DOHH2 (cell line): ENCODE data around the gene RASSF4.

Experiments used
- EZH2phosphoT487 ChIP-seq: fragments of 200-600 bp; sonication (generic); IDR thresholded peaks from 2 replicates; pipeline ENCODE4 v1.6.1; 2017; ENCODE audit warnings: borderline replicate concordance, mild to moderate bottlenecking, antibody characterized with exemption, low read length, moderate library complexity, mixed read lengths
- TF ChIP-seq, protein P1 (sequence below): fragments of 200-600 bp; sonication (generic); IDR thresholded peaks from one replicate; pipeline ENCODE4 v1.5.1; 2014; ENCODE audit warnings: antibody characterized with exemption, mild to moderate bottlenecking, low read depth, low read length; ENCODE audit not compliant: poor library complexity, severe bottlenecking

DNA sequence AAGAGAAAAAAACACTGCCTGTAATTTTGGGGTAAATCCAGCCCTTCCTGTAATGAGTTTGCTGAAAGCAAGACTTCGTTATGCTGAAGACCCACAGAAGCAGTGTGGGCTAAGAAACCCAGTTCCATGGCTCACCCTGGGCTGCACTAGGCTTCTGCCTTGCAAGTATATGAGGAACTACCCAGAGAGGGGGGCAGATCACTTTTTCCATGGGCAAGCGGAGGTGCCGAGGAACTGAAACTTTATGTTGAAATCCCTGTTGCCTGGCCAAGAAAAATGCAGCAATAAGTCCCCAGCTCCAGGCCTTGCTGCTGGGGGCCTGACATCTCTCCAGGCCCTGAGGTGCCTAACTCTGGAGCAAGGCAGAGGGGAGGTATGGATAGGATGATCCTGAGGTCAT lies 8.5 kb downstream of the RASSF4 start:
- TF ChIP-seq, protein P1, sequence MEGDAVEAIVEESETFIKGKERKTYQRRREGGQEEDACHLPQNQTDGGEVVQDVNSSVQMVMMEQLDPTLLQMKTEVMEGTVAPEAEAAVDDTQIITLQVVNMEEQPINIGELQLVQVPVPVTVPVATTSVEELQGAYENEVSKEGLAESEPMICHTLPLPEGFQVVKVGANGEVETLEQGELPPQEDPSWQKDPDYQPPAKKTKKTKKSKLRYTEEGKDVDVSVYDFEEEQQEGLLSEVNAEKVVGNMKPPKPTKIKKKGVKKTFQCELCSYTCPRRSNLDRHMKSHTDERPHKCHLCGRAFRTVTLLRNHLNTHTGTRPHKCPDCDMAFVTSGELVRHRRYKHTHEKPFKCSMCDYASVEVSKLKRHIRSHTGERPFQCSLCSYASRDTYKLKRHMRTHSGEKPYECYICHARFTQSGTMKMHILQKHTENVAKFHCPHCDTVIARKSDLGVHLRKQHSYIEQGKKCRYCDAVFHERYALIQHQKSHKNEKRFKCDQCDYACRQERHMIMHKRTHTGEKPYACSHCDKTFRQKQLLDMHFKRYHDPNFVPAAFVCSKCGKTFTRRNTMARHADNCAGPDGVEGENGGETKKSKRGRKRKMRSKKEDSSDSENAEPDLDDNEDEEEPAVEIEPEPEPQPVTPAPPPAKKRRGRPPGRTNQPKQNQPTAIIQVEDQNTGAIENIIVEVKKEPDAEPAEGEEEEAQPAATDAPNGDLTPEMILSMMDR = no peak
- no peak for TF ChIP-seq EZH2phosphoT487
